SK-N-SH (cell line): ENCODE results near the gene LIM2. TPM values are rescaled to one million over a fixed set of nuclear protein-coding genes. Genes with fewer than 3 reads are reported as not detected.

Source experiments
- CTCF ChIA-PET: fragments of 300-600, 350-600 bp; formaldehyde crosslinking; extraction: SDS; loops from one replicate; lab custom pipeline; 2021; lab: Yijun Ruan, JAX
- POLR2A ChIA-PET: fragments of 350-600 bp; sonication (Branson Sonifier 250); formaldehyde crosslinking; extraction: SDS; loops from one replicate; lab custom pipeline; 2020; ENCODE audit warnings: antibody characterized with exemption, inconsistent platforms; lab: Yijun Ruan, JAX
- DNase-seq: peaks from one replicate; pipeline ENCODE4 v3.0.0; 2012
- H2AFZ ChIP-seq: fragments of 200-600 bp; sonication (generic); 2 replicates; pipeline ENCODE4 v1.8.1; 2016; ENCODE audit warnings: antibody characterized with exemption, mild to moderate bottlenecking, low read depth
- H3F3A ChIP-seq: fragments of 200-600 bp; sonication (generic); replicated peaks from 2 replicates; pipeline ENCODE3; 2016; ENCODE audit warnings: antibody characterized with exemption, mild to moderate bottlenecking; ENCODE audit not compliant: insufficient read depth
- H3K27ac ChIP-seq, 2 experiments: fragments of 200-500 bp in 1 of 2; fragments of 200-600 bp in 1 of 2; sonication (Bioruptor generic) in 1 of 2; sonication (generic), shearing (Covaris generic) in 1 of 2; 2 replicates each; pipeline versions ENCODE4 v1.5.1 to v1.6.1; 2014 to 2016; ENCODE audit warnings: low read depth in 2 of 2, inconsistent platforms in 1 of 2, low read length in 1 of 2, mild to moderate bottlenecking in 1 of 2, mixed read lengths in 1 of 2
- H3K27me3 ChIP-seq: fragments of 200-600 bp; sonication (generic), shearing (Covaris generic); 2 replicates; pipeline ENCODE4 v1.6.1; 2016; ENCODE audit warnings: mixed run types; ENCODE audit not compliant: insufficient read depth
- H3K36me3 ChIP-seq, 2 experiments: fragments of 200-500 bp in 1 of 2; fragments of 200-600 bp in 1 of 2; sonication (Bioruptor generic) in 1 of 2; sonication (generic) in 1 of 2; replicated peaks in 1 of 2; 2 replicates each; pipeline versions ENCODE3 to v1.5.1; 2014 to 2016; ENCODE audit warnings: low read length in 1 of 2, mild to moderate bottlenecking in 1 of 2; ENCODE audit not compliant: insufficient read depth in 2 of 2, control insufficient read depth in 1 of 2
- H3K4me1 ChIP-seq, 2 experiments: fragments of 200-500 bp in 1 of 2; fragments of 200-600 bp in 1 of 2; sonication (Bioruptor generic) in 1 of 2; sonication (generic), shearing (Covaris generic) in 1 of 2; 2 replicates each; pipeline versions ENCODE4 v1.5.1 to v1.6.1; 2014 to 2016; ENCODE audit warnings: low read depth in 1 of 2, low read length in 1 of 2, mixed run types in 1 of 2; ENCODE audit not compliant: insufficient read depth in 2 of 2, control insufficient read depth in 1 of 2
- H3K4me2 ChIP-seq: fragments of 200-600 bp; sonication (generic), shearing (Covaris generic); 2 replicates; pipeline ENCODE4 v1.6.1; 2017; ENCODE audit warnings: mixed run types
- H3K4me3 ChIP-seq, 2 experiments: fragments of 200-500 bp in 1 of 2; fragments of 200-600 bp in 1 of 2; sonication (Bioruptor generic) in 1 of 2; sonication (generic), shearing (Covaris generic) in 1 of 2; 2 replicates each; pipeline versions ENCODE4 v1.5.1 to v1.8.1; 2014 to 2016; ENCODE audit warnings: low read depth in 2 of 2, inconsistent platforms in 1 of 2, low read length in 1 of 2, mild to moderate bottlenecking in 1 of 2, mixed read lengths in 1 of 2, moderate library complexity in 1 of 2
- H3K79me2 ChIP-seq: fragments of 200-600 bp; sonication (generic); 2 replicates; pipeline ENCODE4 v1.8.1; 2017; ENCODE audit warnings: mild to moderate bottlenecking; ENCODE audit not compliant: insufficient read depth
- H3K9ac ChIP-seq: fragments of 200-600 bp; sonication (generic); 2 replicates; pipeline ENCODE4 v1.6.1; 2017; ENCODE audit warnings: mixed run types
- H3K9me2 ChIP-seq: fragments of 200-600 bp; sonication (generic); 2 replicates; pipeline ENCODE4 v1.6.1; 2017; ENCODE audit warnings: mixed run types
- H3K9me3 ChIP-seq: fragments of 200-600 bp; sonication (generic); 2 replicates; pipeline ENCODE4 v1.6.1; 2017; ENCODE audit warnings: mixed run types, mild to moderate bottlenecking, moderate library complexity
- H4K20me1 ChIP-seq: fragments of 200-600 bp; sonication (generic); 2 replicates; pipeline ENCODE4 v1.6.1; 2017; ENCODE audit warnings: mild to moderate bottlenecking, mixed run types; ENCODE audit not compliant: insufficient read depth
- CHD2 ChIP-seq: fragments of 150-350 bp; IDR thresholded peaks from 2 replicates; pipeline ENCODE4 v1.6.1; 2018; ENCODE audit warnings: low read length; ENCODE audit not compliant: partially characterized antibody
- EP300 ChIP-seq, 2 experiments: IDR thresholded peaks; 2 replicates each; pipeline versions ENCODE4 v1.4.0 to v1.6.1; 2012; ENCODE audit warnings: borderline replicate concordance in 1 of 2, low read depth in 1 of 2, low read length in 1 of 2
- EZH2phosphoT487 ChIP-seq: fragments of 200-600 bp; sonication (generic); IDR thresholded peaks from 2 replicates; pipeline ENCODE4 v1.6.1; 2017; ENCODE audit warnings: low read depth, mixed run types, mild to moderate bottlenecking, antibody characterized with exemption, moderate library complexity, borderline replicate concordance
- FOSL2 ChIP-seq: IDR thresholded peaks from 2 replicates; pipeline ENCODE4 v1.4.0; 2012; ENCODE audit warnings: low read depth, mild to moderate bottlenecking, moderate library complexity, borderline replicate concordance
- FOXJ3 ChIP-seq: sonication (generic); formaldehyde crosslinking; IDR thresholded peaks from 2 replicates; pipeline ENCODE4 v1.5.1; 2020; ENCODE audit warnings: mild to moderate bottlenecking, missing genetic modification reagents
- FOXM1 ChIP-seq: IDR thresholded peaks from 2 replicates; pipeline ENCODE4 v1.4.0; 2012; ENCODE audit warnings: low read depth, mild to moderate bottlenecking
- GABPA ChIP-seq: IDR thresholded peaks from 2 replicates; pipeline ENCODE4 v1.4.0; 2012; ENCODE audit warnings: low read depth, mild to moderate bottlenecking
- GATA2 ChIP-seq: sonication (generic); formaldehyde crosslinking; IDR thresholded peaks from 2 replicates; pipeline ENCODE4 v1.5.0; 2020; ENCODE audit warnings: mild to moderate bottlenecking, missing genetic modification reagents
- JUND ChIP-seq: IDR thresholded peaks from 2 replicates; pipeline ENCODE4 v1.4.0; 2012
- MAX ChIP-seq: IDR thresholded peaks from 2 replicates; pipeline ENCODE4 v1.4.0; 2012; ENCODE audit warnings: low read depth
- MEF2A ChIP-seq: IDR thresholded peaks from 2 replicates; pipeline ENCODE4 v1.4.0; 2012; ENCODE audit warnings: low read depth, borderline replicate concordance
- MXI1 ChIP-seq: IDR thresholded peaks from 2 replicates; pipeline ENCODE4 v1.6.1; 2012; ENCODE audit warnings: mild to moderate bottlenecking, low read depth, low read length, improper control_type of control experiment
- NFIC ChIP-seq: IDR thresholded peaks from 2 replicates; pipeline ENCODE4 v1.4.0; 2012; ENCODE audit warnings: borderline replicate concordance
- NRF1 ChIP-seq: IDR thresholded peaks from 2 replicates; pipeline ENCODE4 v1.6.1; 2012; ENCODE audit warnings: low read depth, mild to moderate bottlenecking, low read length
- POLR2AphosphoS5 ChIP-seq: IDR thresholded peaks from 2 replicates; pipeline ENCODE4 v1.6.1; 2012; ENCODE audit warnings: low read depth, low read length
- RAD21 ChIP-seq: IDR thresholded peaks from 2 replicates; pipeline ENCODE4 v1.6.1; 2012; ENCODE audit warnings: mild to moderate bottlenecking, low read length
- RCOR1 ChIP-seq: fragments of 150-350 bp; IDR thresholded peaks from 2 replicates; pipeline ENCODE4 v1.6.1; 2017; ENCODE audit warnings: antibody characterized with exemption, low read length
- RXRA ChIP-seq: IDR thresholded peaks from 2 replicates; pipeline ENCODE4 v1.4.0; 2012; ENCODE audit warnings: low read depth, mild to moderate bottlenecking, borderline replicate concordance
- SIN3A ChIP-seq: IDR thresholded peaks from 2 replicates; pipeline ENCODE4 v1.6.1; 2012; ENCODE audit warnings: low read depth, mild to moderate bottlenecking, low read length, moderate library complexity, borderline replicate concordance
- TEAD4 ChIP-seq: IDR thresholded peaks from 2 replicates; pipeline ENCODE4 v1.4.0; 2012; ENCODE audit warnings: mild to moderate bottlenecking, borderline replicate concordance; ENCODE audit not compliant: insufficient read depth
- YY1 ChIP-seq: IDR thresholded peaks from 2 replicates; pipeline ENCODE4 v1.4.0; 2012; ENCODE audit warnings: low read depth, mild to moderate bottlenecking
- WGBS: methylation state at CpG from one replicate; pipeline ENCODE4 v1.1.6; 2017; ENCODE audit warnings: low lambda C conversion rate; 5-methylcytosine and 5-hydroxymethylcytosine counted together
- polyA plus RNA-seq, 3 experiments: library from polyadenylated mRNA; depleted of rRNA; stranded (reverse); fragments of >200 nt; gene quantifications; 2 replicates each; pipeline ENCODE4 v1.2.3, GENCODE V29; 2012
- TF ChIP-seq, protein P1 (sequence below): IDR thresholded peaks from 2 replicates; pipeline ENCODE4 v1.4.0; 2012; ENCODE audit warnings: low read depth, borderline replicate concordance
- TF ChIP-seq, protein P2 (sequence below): IDR thresholded peaks from 2 replicates; pipeline ENCODE4 v1.4.0; 2012; ENCODE audit warnings: low read depth, borderline replicate concordance
- TF ChIP-seq, protein P3 (sequence below): IDR thresholded peaks from 2 replicates; pipeline ENCODE4; 2012
- TF ChIP-seq, protein P4 (sequence below): fragments of 200-600 bp; sonication (generic); IDR thresholded peaks from 2 replicates; pipeline ENCODE4 v1.6.1; 2017; ENCODE audit warnings: antibody characterized with exemption, mild to moderate bottlenecking, moderate library complexity
- TF ChIP-seq, protein P5 (sequence below): fragments of 150-350 bp; IDR thresholded peaks from 2 replicates; pipeline ENCODE4 v1.6.1; 2017; ENCODE audit warnings: antibody characterized with exemption, low read length, low read depth, borderline replicate concordance

The LIM2 gene
- polyA plus RNA-seq, 1 of the 3 experiments (the other 2 are of a cell fraction) = not detected

DNA sequence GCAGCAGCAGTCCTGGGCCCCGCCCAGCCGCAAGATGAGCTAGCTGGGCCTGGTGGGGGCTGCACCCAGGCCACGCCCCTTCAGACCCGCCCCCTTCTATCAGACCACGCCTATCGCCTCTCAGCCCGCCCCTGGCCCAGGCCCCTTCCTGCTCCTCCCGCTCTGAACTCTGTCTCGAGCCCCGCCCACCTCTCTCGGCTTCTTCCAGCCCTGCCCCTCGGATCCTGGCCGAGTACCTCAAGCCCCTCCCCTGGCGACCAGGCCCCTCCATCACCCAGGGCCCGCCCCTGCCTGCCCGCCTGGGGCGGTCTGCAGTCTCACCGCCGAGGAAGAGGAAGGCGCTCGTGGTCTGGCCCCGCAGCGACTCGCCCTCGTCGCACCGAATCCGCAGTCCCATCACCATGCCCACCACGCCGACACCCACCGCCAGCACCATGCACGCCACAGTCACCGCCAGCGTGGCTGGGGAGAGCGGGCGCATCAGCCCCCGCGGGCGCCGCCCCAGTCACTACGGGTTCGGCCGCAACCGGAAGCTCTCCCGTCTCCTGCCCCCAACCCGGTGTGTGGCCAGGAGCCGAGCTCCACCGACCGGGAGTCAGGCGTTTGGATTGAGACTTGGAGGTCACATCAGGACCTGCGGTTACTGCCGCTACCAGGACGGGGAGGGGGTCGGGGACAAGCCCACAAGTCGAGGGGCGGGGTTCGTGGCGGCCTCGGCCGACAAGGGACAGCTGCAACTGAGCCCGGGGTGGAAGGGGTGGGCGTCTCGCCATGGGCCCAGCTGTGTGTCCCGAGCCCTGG lies 20.0 kb downstream of the LIM2 start:
- 0% methylated on average over 8 of the region's 64 CpGs for WGBS
- H3K4me3 ChIP-seq = peak overlapping the region; percentile 77 to 80
- peaks cover 6% of the 10 kb centered on the region for H3K79me2 ChIP-seq
- peak overlapping the region; percentile 87 for H3K9ac ChIP-seq
- H3K9me2 ChIP-seq = no peaks in the 10 kb centered on the region
- POLR2A ChIA-PET = interaction anchor here (0.6 to 1.5 kb wide), 4 partner anchors 26 to 37 kb away, joined by 3 to 7 read pairs (median 4); no protein-coding TSS in a partner anchor
- H4K20me1 ChIP-seq = no peaks in the 10 kb centered on the region
- no peaks in the 10 kb centered on the region for H3K36me3 ChIP-seq
- peak overlapping the region; percentile 79 to 94 for H3K27ac ChIP-seq
- no peaks in the 10 kb centered on the region for H3K9me3 ChIP-seq
- H2AFZ ChIP-seq = peak overlapping the region; percentile 73
- H3K27me3 ChIP-seq = peaks cover 11% of the 10 kb centered on the region; the same call in 1 of the 2 replicates
- H3F3A ChIP-seq = no peaks in the 10 kb centered on the region
- H3K4me1 ChIP-seq = peaks cover 6 to 21% of the 10 kb centered on the region in 2 experiments; a peak in 3 of 4 replicates
- DNase-seq = peak; percentile 98
- H3K4me2 ChIP-seq = peak overlapping the region; percentile 100
- CTCF ChIA-PET = interaction anchor here (1.3 to 1.5 kb wide), 2 partner anchors 12 to 27 kb away, joined by 3 to 5 read pairs; no protein-coding TSS in a partner anchor
- TF ChIP-seq GATA2 (CRISPR knock-in tag) = no peak
- TF ChIP-seq, protein P1, sequence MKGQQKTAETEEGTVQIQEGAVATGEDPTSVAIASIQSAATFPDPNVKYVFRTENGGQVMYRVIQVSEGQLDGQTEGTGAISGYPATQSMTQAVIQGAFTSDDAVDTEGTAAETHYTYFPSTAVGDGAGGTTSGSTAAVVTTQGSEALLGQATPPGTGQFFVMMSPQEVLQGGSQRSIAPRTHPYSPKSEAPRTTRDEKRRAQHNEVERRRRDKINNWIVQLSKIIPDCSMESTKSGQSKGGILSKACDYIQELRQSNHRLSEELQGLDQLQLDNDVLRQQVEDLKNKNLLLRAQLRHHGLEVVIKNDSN = no peak
- TF ChIP-seq MAX = no peak; the same call in 1 of the 2 replicates
- no peak for TF ChIP-seq JUND
- no peak for TF ChIP-seq EZH2phosphoT487
- no peak for TF ChIP-seq NFIC
- TF ChIP-seq, protein P2, sequence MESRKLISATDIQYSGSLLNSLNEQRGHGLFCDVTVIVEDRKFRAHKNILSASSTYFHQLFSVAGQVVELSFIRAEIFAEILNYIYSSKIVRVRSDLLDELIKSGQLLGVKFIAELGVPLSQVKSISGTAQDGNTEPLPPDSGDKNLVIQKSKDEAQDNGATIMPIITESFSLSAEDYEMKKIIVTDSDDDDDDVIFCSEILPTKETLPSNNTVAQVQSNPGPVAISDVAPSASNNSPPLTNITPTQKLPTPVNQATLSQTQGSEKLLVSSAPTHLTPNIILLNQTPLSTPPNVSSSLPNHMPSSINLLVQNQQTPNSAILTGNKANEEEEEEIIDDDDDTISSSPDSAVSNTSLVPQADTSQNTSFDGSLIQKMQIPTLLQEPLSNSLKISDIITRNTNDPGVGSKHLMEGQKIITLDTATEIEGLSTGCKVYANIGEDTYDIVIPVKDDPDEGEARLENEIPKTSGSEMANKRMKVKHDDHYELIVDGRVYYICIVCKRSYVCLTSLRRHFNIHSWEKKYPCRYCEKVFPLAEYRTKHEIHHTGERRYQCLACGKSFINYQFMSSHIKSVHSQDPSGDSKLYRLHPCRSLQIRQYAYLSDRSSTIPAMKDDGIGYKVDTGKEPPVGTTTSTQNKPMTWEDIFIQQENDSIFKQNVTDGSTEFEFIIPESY = no peak
- TF ChIP-seq POLR2AphosphoS5 = peak; percentile 75
- no peak for TF ChIP-seq RXRA
- TF ChIP-seq FOSL2 = no peak
- no peak for TF ChIP-seq TEAD4
- peak; percentile 19; the same call in 1 of the 2 replicates for TF ChIP-seq NRF1
- TF ChIP-seq EP300 (IDR thresholded peaks at IDR 0.05; ENCODE audit: borderline replicate concordance in 1 of 2, low read depth in 1 of 2, low read length in 1 of 2) = no peak
- peak; percentile 52; the same call in 1 of the 2 replicates for TF ChIP-seq GABPA
- TF ChIP-seq CHD2 = peak; percentile 65
- TF ChIP-seq, protein P3, sequence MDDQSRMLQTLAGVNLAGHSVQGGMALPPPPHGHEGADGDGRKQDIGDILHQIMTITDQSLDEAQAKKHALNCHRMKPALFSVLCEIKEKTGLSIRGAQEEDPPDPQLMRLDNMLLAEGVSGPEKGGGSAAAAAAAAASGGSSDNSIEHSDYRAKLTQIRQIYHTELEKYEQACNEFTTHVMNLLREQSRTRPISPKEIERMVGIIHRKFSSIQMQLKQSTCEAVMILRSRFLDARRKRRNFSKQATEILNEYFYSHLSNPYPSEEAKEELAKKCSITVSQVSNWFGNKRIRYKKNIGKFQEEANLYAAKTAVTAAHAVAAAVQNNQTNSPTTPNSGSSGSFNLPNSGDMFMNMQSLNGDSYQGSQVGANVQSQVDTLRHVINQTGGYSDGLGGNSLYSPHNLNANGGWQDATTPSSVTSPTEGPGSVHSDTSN = peak; percentile 21; the same call in 1 of the 2 replicates
- no peak for TF ChIP-seq RCOR1
- TF ChIP-seq, protein P4, sequence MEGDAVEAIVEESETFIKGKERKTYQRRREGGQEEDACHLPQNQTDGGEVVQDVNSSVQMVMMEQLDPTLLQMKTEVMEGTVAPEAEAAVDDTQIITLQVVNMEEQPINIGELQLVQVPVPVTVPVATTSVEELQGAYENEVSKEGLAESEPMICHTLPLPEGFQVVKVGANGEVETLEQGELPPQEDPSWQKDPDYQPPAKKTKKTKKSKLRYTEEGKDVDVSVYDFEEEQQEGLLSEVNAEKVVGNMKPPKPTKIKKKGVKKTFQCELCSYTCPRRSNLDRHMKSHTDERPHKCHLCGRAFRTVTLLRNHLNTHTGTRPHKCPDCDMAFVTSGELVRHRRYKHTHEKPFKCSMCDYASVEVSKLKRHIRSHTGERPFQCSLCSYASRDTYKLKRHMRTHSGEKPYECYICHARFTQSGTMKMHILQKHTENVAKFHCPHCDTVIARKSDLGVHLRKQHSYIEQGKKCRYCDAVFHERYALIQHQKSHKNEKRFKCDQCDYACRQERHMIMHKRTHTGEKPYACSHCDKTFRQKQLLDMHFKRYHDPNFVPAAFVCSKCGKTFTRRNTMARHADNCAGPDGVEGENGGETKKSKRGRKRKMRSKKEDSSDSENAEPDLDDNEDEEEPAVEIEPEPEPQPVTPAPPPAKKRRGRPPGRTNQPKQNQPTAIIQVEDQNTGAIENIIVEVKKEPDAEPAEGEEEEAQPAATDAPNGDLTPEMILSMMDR = no peak
- no peak for TF ChIP-seq RAD21
- TF ChIP-seq, protein P5, sequence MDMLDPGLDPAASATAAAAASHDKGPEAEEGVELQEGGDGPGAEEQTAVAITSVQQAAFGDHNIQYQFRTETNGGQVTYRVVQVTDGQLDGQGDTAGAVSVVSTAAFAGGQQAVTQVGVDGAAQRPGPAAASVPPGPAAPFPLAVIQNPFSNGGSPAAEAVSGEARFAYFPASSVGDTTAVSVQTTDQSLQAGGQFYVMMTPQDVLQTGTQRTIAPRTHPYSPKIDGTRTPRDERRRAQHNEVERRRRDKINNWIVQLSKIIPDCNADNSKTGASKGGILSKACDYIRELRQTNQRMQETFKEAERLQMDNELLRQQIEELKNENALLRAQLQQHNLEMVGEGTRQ = no peak
- TF ChIP-seq FOXJ3 (CRISPR knock-in tag) = 0 out of 2 replicates have a peak, but pooled peaks have one; percentile 17
- TF ChIP-seq YY1 = no peak
- no peak for TF ChIP-seq SIN3A
- TF ChIP-seq MEF2A = no peak
- TF ChIP-seq MXI1 = peak; percentile 70
- TF ChIP-seq FOXM1 = no peak
